8988T (cell line): ENCODE results near the gene GRHL1.

ENCODE experiments used
- DNase-seq: peaks from one replicate; pipeline ENCODE4 v3.0.0; 2011

GRHL1 gene

DNA sequence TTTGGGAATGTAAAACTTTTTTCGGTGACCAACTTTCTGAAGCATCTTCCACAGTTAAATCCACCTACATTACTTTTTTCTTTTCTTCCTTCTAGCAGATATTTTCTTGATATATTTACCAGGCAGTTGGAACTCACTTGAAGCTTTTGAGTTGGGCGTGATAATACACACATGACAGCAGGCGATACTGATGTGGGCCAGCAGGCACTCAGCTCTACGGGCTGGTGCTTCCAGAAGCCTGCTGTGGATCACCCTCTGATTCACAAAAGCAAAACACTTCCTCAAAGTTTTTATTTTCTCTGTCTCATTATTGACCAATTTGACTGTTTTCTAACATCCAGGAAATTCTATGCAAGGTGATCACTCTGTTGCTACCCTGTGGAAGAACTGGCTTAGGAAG, 22.9 kb downstream of the GRHL1 start:
- no peak for DNase-seq

GRCh38 chr2:9975328-9975727, 23.8 kb downstream of the GRHL1 start:
- DNase-seq: no peak

DNA sequence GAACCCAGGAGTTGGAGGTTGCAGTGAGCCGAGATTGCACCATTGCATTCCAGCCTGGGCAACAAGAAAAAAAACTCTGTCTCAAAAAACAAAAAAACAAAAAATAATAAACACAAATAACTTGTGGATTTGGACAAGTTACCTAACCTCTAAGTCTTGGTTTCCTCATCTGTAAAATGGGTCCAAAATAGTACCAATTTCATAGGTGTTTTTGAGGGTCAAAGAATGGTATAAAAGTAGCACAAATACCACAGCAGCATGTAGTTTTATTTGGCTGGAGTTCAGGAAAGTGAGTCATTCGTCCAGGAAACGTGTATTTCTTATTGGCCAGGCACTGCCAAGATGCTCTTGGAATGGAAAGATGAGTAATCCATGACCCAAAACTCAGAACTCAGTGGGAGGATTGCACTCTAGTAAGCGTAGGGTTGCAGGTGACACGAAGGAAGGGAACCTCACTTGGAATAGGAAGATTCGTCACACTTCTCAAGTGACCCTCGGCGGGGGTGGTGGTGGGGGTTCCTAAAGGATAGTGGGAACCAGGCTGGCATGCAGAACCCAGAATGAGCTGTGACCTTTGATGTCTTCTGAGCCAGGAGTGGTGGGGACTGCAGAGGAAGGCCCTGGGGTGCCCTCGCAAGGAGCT, 24.4 kb downstream of the GRHL1 start:
- peak; percentile 68 for DNase-seq

DNA sequence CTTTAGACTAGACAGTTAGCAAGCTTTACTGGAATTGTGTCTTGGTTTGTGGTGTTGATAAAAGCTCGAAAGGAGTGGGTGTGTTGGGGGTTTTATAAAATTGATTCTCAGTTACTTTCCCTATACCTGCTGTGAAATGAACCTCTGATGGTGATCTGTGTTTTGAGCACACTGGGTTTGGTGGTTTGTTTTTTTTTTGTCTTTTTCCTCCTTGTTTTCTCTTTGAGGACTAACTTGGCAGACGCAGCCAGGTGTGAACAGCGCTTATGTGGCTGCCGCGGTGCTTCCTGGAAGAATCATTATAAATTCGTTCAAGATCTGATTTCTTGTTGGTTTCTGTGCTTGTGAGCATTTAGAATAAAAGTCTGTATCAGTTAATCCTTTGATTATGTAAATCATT, 28.5 kb downstream of the GRHL1 start:
- no peak for DNase-seq

DNA sequence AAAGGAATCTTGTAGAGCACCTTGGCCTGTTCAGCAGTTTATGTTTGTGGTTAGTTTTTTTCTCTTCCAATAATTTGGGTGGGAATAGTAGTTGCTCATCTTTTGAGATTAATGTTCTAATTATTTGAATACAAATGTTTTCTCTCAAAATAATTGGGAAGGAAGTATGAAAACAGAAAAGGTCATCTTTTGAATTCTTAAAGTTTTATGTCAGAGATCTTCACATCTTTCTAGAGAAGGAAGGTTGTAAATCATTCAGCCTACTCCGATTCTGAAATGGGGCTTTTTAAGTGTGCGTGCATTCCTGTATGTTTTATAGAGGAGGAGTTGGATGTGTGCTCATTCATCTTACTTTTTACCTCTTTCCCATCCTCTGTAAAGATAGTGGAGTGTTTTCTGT, 29.0 kb downstream of the GRHL1 start:
- DNase-seq: no peak

DNA sequence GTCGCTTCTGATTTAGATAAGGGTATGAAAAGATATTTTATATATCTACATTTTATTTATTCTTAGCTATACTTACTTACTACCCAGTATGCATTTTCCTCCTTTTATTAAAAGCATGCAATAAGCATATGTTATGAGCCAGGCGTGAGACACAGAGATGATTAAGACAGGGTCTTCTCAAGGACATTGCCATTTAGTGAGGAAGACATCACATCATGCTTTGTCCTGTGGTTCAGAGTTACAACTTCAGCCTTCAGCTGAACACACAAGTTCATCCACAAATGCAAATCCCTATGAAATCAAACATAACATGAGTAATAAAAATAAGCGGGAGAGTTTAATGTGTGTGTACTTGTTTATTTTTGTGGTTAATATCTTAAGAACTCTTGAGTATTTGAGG, 30.2 kb downstream of the GRHL1 start:
- no peak for DNase-seq

- no peak for DNase-seq
Measured at GRCh38 chr2:9982248-9982647, 30.8 kb downstream of the GRHL1 start.

GRCh38 chr2:9982891-9983290, 31.4 kb downstream of the GRHL1 start:
- DNase-seq: no peak

GRCh38 chr2:9983401-9984216, 32.1 kb downstream of the GRHL1 start:
- no peak for DNase-seq

DNA sequence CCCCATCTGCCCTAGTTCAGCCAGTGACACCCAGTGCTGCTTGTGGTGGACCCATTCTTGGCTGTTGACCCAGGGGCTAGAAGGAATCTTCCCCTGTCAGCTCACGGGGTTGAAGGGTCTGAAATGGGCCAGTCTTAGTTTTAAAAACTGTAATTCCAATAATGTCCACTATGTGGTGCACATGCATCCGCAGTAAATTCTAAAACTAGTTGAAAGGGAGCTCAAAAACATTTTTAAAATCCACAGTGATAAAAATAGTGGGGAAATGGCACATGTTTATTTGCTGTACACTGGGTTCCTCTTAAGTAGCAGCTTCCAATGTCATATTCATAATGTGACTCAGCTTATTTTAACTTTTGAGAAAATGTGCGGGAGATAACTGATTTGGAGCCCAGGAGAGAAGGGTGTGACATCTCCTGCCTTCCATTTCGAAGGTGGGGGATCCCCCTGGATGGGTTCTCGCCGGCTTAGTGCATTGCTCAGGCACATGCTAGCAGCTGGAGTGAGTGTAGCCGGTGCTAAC, 32.8 kb downstream of the GRHL1 start:
- peak; percentile 53 for DNase-seq

DNA sequence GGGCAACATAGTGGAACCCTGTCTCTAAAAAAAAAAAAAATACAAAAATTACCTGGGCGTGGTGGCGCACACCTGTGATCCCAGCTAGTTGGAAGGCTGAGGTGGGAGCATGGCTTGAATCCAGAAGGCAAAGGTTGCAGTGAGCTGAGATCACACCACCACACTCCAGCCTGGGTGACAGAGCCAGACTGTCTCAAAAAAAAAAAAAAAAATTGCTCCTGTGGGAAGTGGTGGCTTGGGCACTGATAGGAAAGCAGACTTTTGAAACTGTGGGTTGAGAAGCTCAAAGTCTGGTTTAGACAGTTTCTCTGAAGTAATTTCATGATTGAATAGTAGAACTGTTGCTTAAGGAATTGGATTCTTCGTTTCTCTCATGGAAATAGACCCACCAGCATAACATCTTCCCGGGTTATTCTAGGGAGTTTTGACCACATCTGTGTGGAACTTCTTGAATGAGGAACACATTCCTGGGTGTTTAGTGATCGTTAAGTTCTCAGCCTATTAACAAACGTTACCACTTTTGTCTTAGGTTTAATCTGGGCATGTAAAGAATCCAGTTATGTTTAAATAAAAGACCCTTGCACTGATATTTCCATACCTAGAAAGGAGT, 33.5 kb downstream of the GRHL1 start:
- DNase-seq: no peak

GRCh38 chr2:9985531-9986328, 34.2 kb downstream of the GRHL1 start:
- no peak for DNase-seq

- no peak for DNase-seq
Measured at GRCh38 chr2:9988320-9988719, 36.8 kb downstream of the GRHL1 start.

GRCh38 chr2:9990736-9991135, 39.2 kb downstream of the GRHL1 start:
- no peak for DNase-seq

DNA sequence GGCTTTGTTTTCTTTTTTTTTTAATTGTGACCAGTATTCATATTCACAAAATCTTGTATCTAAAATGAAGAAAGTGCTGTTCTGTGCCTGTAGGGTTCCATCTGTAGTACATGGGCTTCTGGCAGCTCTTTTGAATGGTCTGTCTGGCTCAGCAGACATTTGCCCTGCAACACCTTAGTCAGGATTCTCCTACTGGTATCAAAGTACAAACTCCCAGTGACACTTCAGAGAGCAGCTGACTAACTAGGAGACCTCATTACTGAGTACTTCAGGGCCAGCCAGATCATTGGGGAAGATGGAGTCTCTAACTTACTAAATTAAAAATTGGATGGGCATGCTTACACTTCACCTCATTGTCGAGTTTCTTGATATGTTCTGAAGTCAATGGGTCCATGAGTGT, 39.7 kb downstream of the GRHL1 start:
- no peak for DNase-seq

- no peak for DNase-seq
Measured at GRCh38 chr2:9991829-9992273, 40.4 kb downstream of the GRHL1 start.

DNA sequence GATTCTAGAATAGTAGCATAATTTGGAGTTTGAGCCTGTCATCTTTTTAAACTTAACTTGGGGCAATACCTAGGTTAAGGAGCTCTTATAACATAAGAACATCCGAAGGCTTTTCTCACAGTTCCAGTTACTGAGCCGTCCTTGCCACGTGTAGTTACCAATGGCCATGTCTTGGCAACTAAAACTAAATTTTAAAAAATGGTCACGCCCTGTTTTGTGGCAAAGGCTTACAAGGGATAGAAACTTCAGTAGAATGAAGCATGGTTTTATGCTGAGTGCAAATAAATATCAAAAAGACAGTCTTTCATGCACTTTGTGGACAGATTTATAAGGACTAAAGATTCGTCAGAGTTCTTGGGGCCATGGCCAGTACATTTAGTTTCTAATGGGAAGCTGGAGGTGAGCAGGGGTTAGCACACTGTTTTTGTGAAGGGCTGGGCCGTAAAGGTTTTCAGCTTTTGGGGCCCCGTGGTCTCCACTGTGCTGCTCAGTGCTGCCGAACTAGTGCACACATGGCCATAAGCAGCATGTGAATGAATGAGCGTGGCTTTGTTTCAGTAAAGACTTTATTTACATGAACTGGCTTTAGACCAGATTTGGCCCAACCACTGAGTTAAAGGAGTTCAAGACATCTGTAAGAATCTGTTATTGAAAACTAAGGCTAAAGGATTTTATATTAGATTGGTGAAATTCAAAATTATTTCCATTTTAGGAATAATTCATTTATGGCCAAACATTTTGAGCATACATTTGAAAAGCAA, 41.1 kb downstream of the GRHL1 start:
- no peak for DNase-seq

GRCh38 chr2:9993488-9994165, 42.1 kb downstream of the GRHL1 start:
- no peak for DNase-seq

- DNase-seq: no peak
Measured at GRCh38 chr2:9994462-9994861, 43.0 kb downstream of the GRHL1 start.

- DNase-seq: no peak
Measured at GRCh38 chr2:9995059-9995458, 43.6 kb downstream of the GRHL1 start.

- no peak for DNase-seq
Measured at GRCh38 chr2:9996321-9996720, 44.8 kb downstream of the GRHL1 start.

- no peak for DNase-seq
Measured at GRCh38 chr2:9997936-9998335, 46.4 kb downstream of the GRHL1 start.
